Activated naive CD8-positive, alpha-beta T cell treated with anti-CD3 and anti-CD28 coated beads, Interleukin-2, amount 10 ng/mL, durations not matched to agents 7 days and 5 days (primary cell): ENCODE results near the gene SMG9. TPM values are rescaled to one million over a fixed set of nuclear protein-coding genes. Genes with fewer than 3 reads are reported as not detected.

Source experiments
- ATAC-seq: fragments of 150-1000 bp; cut with Tn5 transposase; one replicate; pipeline ENCODE4 v1.10.0; 2021; ENCODE audit warnings: low read depth, moderate library complexity
- POLR2A ChIA-PET: fragments of 350-600 bp; sonication (Branson Sonifier 250); formaldehyde crosslinking; loops from one replicate; lab custom pipeline; 2021; ENCODE audit warnings: antibody characterized with exemption; lab: Charles Lee
- DNase-seq: peaks from one replicate; pipeline ENCODE4 v3.0.0; 2021
- H3K27ac Mint-ChIP-seq: one replicate; pipeline ENCODE4 v1.8.0; 2022; ENCODE audit warnings: mild to moderate bottlenecking, mixed read lengths
- H3K27me3 Mint-ChIP-seq: one replicate; pipeline ENCODE4 v1.8.0; 2022; ENCODE audit warnings: mild to moderate bottlenecking, moderate library complexity, mixed read lengths
- H3K36me3 Mint-ChIP-seq: one replicate; pipeline ENCODE4 v1.8.0; 2021; ENCODE audit warnings: mild to moderate bottlenecking, mixed read lengths
- H3K4me1 Mint-ChIP-seq: one replicate; pipeline ENCODE4 v1.8.0; 2021; ENCODE audit warnings: mixed read lengths
- H3K4me3 Mint-ChIP-seq: one replicate; pipeline ENCODE4 v1.8.0; 2022; ENCODE audit warnings: mild to moderate bottlenecking, moderate library complexity, mixed read lengths
- H3K9me3 Mint-ChIP-seq: one replicate; pipeline ENCODE4 v1.8.0; 2021; ENCODE audit warnings: mixed read lengths
- total RNA-seq, 2 experiments: library from RNA; stranded (reverse); gene quantifications; one replicate each; pipeline ENCODE4 v1.2.3, GENCODE V29; 2021

SMG9 gene
- total RNA-seq, 2 experiments from 2014 or later = 48.9 to 49.9 TPM

DNA sequence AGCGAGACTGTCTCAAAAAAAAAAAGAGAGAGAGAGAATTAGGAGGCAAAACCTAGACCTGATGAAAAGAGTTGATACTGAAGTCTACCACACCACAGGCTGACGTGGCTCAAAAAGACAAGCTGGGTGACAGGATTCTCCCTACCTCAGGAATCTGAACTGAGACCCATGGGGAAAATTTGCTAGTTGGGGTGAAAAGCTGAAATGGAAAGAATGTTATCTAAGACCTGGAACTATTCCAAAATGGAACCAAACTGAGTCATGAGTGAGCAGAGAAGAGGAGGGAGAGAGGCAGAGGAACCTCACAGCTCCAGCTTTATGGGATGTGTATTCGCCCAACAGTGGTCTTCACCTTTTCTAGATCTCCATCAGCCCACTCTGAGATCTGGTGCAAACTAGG lies 11.7 kb downstream of the SMG9 start:
- Mint-ChIP-seq H3K4me1 (peaks cover 6% of the 10 kb centered on the region), H3K27ac (no peak overlapping the region), H3K9me3 (no peaks in the 10 kb centered on the region), H3K27me3 (no peaks in the 10 kb centered on the region), H3K36me3 (peaks cover 41% of the 10 kb centered on the region), H3K4me3 (no peak overlapping the region)
- POLR2A ChIA-PET = no interaction called here
- ATAC-seq (no peak), DNase-seq (no peak)

GRCh38 chr19:43741075-43741825 lies 13.5 kb downstream of the SMG9 start:
- DNase-seq (no peak), ATAC-seq (no peak)
- H3K27ac Mint-ChIP-seq = no peak overlapping the region
- H3K36me3 Mint-ChIP-seq = peaks cover 44% of the 10 kb centered on the region
- no peaks in the 10 kb centered on the region for H3K27me3 Mint-ChIP-seq
- H3K4me1 Mint-ChIP-seq = peaks cover 3% of the 10 kb centered on the region
- H3K9me3 Mint-ChIP-seq = no peaks in the 10 kb centered on the region
- POLR2A ChIA-PET = no interaction called here
- H3K4me3 Mint-ChIP-seq = no peak overlapping the region

- Mint-ChIP-seq H3K36me3 (peaks cover 41% of the 10 kb centered on the region), H3K9me3 (no peaks in the 10 kb centered on the region), H3K27me3 (no peaks in the 10 kb centered on the region), H3K4me1 (peaks cover 4% of the 10 kb centered on the region), H3K27ac (no peak overlapping the region), H3K4me3 (no peak overlapping the region)
- DNase-seq = no peak
- POLR2A ChIA-PET = no interaction called here
- no peak for ATAC-seq
These were observed 15.1 kb downstream of the SMG9 start for GRCh38 chr19:43739439-43740235.

DNA sequence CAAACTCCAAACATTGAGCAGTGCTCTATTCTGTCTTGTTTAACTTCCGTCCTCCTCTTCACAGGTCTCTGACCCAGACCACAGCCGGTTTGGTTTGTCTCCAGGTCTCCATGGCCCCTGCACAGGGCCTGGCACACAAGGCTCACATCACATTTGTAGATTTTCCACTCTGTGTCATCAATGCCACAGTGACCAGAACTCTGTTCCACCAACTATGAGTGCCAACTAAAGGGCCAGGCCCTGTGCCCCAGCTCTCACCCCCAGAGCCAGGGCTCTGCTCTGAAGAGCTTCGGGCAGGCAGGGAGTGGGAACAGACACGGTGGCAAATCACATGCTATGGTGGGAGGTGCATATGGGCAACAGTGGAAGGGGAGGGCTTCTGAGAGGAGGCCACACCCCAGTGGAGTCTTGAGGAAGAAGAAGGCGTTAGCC lies 16.0 kb downstream of the SMG9 start:
- Mint-ChIP-seq H3K36me3 (peaks cover 35% of the 10 kb centered on the region), H3K27me3 (no peaks in the 10 kb centered on the region), H3K4me3 (no peak overlapping the region), H3K4me1 (peaks cover 4% of the 10 kb centered on the region), H3K9me3 (no peaks in the 10 kb centered on the region), H3K27ac (no peak overlapping the region)
- POLR2A ChIA-PET = no interaction called here
- ATAC-seq (no peak), DNase-seq (no peak)

GRCh38 chr19:43735957-43736356 lies 18.8 kb downstream of the SMG9 start:
- Mint-ChIP-seq H3K4me1 (peaks cover 4% of the 10 kb centered on the region), H3K4me3 (no peak overlapping the region), H3K27ac (no peak overlapping the region), H3K36me3 (peaks cover 35% of the 10 kb centered on the region), H3K27me3 (no peaks in the 10 kb centered on the region), H3K9me3 (no peaks in the 10 kb centered on the region)
- ATAC-seq (no peak), DNase-seq (no peak)
- POLR2A ChIA-PET = interaction anchor here (0.6 kb wide), 1 partner anchor 11 kb away, joined by 3 read pairs; no protein-coding TSS in a partner anchor

DNA sequence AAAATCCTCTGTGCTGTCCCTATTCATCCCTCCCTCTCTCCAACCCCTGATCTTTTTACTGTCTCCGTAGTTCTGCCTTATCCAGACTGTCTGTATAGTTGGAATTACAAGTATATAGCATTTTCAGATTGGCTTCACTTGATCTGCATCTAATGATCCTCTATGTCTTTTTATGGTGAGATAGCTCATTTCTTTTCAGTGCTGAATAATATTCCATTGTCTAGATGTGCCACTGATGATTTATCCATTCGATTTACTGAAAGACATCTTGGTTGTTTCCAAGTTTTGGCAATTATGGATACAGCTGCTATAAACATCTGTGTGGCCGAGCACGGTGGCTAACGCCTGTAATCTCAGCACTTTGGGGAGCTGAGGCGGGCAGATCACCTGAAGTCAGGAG lies 19.7 kb downstream of the SMG9 start:
- Mint-ChIP-seq H3K36me3 (peaks cover 38% of the 10 kb centered on the region), H3K27me3 (no peaks in the 10 kb centered on the region), H3K4me3 (no peak overlapping the region), H3K4me1 (peaks cover 4% of the 10 kb centered on the region), H3K27ac (no peak overlapping the region), H3K9me3 (no peaks in the 10 kb centered on the region)
- no peak for ATAC-seq
- POLR2A ChIA-PET = no interaction called here
- DNase-seq = no peak

DNA sequence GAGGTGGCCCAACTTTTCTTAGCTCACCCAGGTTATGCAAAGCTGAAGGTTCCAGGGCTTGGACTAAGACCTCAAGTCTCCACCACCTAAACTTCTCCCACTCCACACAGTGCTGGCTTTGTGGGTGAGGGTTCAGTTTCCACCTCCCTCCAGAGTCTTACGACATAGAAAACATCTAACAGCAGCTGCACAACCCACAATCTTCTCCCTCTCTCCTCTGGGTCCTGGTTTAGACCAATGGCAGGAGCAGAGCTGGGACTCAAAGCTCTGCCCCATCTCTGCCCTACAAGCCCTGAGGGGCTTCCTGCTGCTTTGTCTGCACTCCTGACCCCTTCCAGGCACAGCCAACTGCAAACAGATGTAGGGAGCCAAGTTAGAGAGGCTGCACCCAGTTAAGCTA lies 22.9 kb downstream of the SMG9 start:
- H3K9me3 Mint-ChIP-seq = no peaks in the 10 kb centered on the region
- no peak overlapping the region for H3K4me3 Mint-ChIP-seq
- POLR2A ChIA-PET = no interaction called here
- H3K27me3 Mint-ChIP-seq = no peaks in the 10 kb centered on the region
- H3K27ac Mint-ChIP-seq = no peak overlapping the region
- H3K36me3 Mint-ChIP-seq = peaks cover 38% of the 10 kb centered on the region
- ATAC-seq = no peak
- peaks cover 2% of the 10 kb centered on the region for H3K4me1 Mint-ChIP-seq
- DNase-seq = no peak

GRCh38 chr19:43731346-43731745 lies 23.4 kb downstream of the SMG9 start:
- Mint-ChIP-seq H3K4me3 (no peak overlapping the region), H3K9me3 (no peaks in the 10 kb centered on the region), H3K4me1 (peaks cover 4% of the 10 kb centered on the region), H3K36me3 (peaks cover 33% of the 10 kb centered on the region), H3K27me3 (no peaks in the 10 kb centered on the region), H3K27ac (no peak overlapping the region)
- ATAC-seq (no peak), DNase-seq (no peak)
- POLR2A ChIA-PET = no interaction called here

DNA sequence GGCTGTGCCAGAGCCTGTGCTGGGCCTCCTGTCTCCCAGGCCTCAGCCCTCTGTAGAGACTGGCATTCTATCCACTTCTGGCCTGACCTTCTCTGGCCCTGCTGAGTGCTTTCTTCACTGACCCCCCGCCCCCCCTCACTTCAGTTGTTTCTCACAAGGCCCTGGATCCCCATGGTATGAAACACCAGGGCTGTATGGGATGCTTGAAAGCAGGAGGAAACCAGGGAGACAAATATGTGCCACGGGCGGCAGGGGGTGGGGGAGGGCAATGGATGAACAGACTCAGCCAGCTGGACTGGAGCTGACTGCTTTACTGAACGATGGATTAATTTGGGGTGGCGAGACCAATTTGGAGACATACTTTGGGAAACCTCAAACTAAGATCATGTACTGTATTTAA lies 24.8 kb downstream of the SMG9 start:
- DNase-seq (no peak), ATAC-seq (no peak)
- POLR2A ChIA-PET = no interaction called here
- peaks cover 11% of the 10 kb centered on the region for H3K4me1 Mint-ChIP-seq
- H3K27ac Mint-ChIP-seq = no peak overlapping the region
- no peak overlapping the region for H3K4me3 Mint-ChIP-seq
- H3K9me3 Mint-ChIP-seq = no peaks in the 10 kb centered on the region
- no peaks in the 10 kb centered on the region for H3K27me3 Mint-ChIP-seq
- H3K36me3 Mint-ChIP-seq = peaks cover 27% of the 10 kb centered on the region

GRCh38 chr19:43727593-43727853 lies 27.2 kb downstream of the SMG9 start:
- no peak overlapping the region for H3K4me3 Mint-ChIP-seq
- no peak for DNase-seq
- no peak for ATAC-seq
- peaks cover 23% of the 10 kb centered on the region for H3K36me3 Mint-ChIP-seq
- H3K27ac Mint-ChIP-seq = no peak overlapping the region
- H3K4me1 Mint-ChIP-seq = peaks cover 10% of the 10 kb centered on the region
- H3K9me3 Mint-ChIP-seq = no peaks in the 10 kb centered on the region
- POLR2A ChIA-PET = no interaction called here
- no peaks in the 10 kb centered on the region for H3K27me3 Mint-ChIP-seq

DNA sequence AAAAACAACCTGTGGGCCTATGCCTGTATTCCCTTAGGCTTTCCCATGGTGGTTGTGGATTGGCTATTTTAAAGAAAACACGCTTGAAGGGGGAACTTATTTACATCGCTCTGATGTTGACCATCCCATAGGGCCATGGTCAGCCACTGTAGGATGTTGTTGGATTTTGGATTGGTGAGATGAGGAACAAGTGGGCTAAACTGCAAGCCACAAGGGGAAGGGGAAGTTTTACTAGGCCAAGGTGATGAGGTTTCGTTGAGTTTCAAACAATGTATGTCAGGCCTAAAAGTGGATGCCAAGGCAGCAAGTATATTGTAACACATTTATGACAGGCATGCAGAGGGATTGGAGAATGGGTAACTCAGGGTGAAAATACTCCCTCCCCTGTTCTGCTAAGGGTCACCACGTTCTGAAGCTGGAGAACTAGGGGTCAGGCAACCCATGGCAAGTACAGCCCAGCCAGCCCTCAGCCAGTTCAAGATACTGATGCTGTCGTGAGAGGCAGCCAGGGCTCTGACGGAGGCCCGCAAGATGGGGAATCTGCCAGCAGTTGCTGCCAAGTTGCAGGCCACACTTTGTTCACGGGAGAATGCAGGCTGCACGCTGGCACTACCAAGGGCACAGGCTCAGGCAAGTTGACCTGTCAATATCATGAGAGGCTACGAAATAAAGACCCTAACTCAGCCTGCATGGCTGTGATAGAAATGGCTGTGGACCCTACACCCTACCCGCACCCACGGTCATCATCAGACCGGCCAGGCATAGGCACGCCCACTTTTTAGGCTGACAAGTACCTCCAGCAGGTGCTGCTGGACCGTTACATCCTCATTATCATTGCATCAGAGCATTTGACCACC lies 27.8 kb downstream of the SMG9 start:
- DNase-seq (no peak), ATAC-seq (no peak)
- POLR2A ChIA-PET = no interaction called here
- Mint-ChIP-seq H3K36me3 (peaks cover 18% of the 10 kb centered on the region), H3K9me3 (no peaks in the 10 kb centered on the region), H3K27me3 (no peaks in the 10 kb centered on the region), H3K27ac (peak overlapping the region; percentile 49), H3K4me3 (no peak overlapping the region), H3K4me1 (peaks cover 10% of the 10 kb centered on the region)

DNA sequence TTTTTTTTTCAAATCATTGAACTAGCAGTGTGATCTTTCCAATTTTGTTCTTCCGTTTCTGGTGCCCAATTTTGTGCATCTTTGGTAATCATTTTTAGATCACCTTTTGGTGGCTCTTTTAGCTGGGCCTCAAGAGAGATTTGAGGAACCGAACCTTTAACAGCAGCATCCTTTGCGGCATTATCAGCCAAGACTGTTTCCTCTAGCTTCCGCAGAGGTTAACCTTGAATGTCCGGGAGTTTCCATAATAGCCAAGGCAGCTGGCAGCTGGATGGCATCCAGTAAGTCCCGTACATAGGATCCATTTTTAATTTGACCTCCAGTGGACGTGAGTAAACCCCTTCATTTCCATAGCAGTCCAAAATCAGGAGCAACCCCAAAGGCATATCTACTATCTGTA lies 29.3 kb downstream of the SMG9 start:
- H3K9me3 Mint-ChIP-seq = no peaks in the 10 kb centered on the region
- ATAC-seq (no peak), DNase-seq (no peak)
- H3K4me3 Mint-ChIP-seq = no peak overlapping the region
- no peak overlapping the region for H3K27ac Mint-ChIP-seq
- peaks cover 2% of the 10 kb centered on the region for H3K27me3 Mint-ChIP-seq
- POLR2A ChIA-PET = interaction anchor here (0.7 to 0.9 kb wide), 2 partner anchors 8 to 53 kb away, joined by 4 to 8 read pairs; no protein-coding TSS in a partner anchor
- peaks cover 10% of the 10 kb centered on the region for H3K4me1 Mint-ChIP-seq
- H3K36me3 Mint-ChIP-seq = peaks cover 14% of the 10 kb centered on the region

- no peak overlapping the region for H3K4me3 Mint-ChIP-seq
- POLR2A ChIA-PET = interaction anchor here (0.6 to 0.9 kb wide), 2 partner anchors 11 to 54 kb away, joined by 3 to 4 read pairs; no protein-coding TSS in a partner anchor
These were observed 29.9 kb downstream of the SMG9 start for GRCh38 chr19:43724896-43725295.

More at GRCh38 chr19:43724896-43725295, 29.9 kb downstream of the SMG9 start:
- peaks cover 10% of the 10 kb centered on the region for H3K4me1 Mint-ChIP-seq
- DNase-seq (no peak), ATAC-seq (no peak)
- peaks cover 2% of the 10 kb centered on the region for H3K27me3 Mint-ChIP-seq
- no peaks in the 10 kb centered on the region for H3K9me3 Mint-ChIP-seq
- no peak overlapping the region for H3K27ac Mint-ChIP-seq
- peaks cover 10% of the 10 kb centered on the region for H3K36me3 Mint-ChIP-seq
